Upper lobe of left lung (tissue), 4 donors: ENCODE measurements around the gene ANXA2.
A peak's percentile ranks its signal among the peaks of the same experiment; 100 is the strongest.

Experiments
- POLR2A ChIP-seq, 4 donors: fragments of 450-650 bp; IDR thresholded peaks; one replicate each; pipeline ENCODE4 v1.5.1; 2016 to 2017; ENCODE audit warnings: antibody characterized with exemption in 4 of 4, mild to moderate bottlenecking in 2 of 4
- POLR2AphosphoS5 ChIP-seq, 2 donors: sonication (generic); formaldehyde crosslinking; IDR thresholded peaks; one replicate each; pipeline ENCODE4 v1.5.1; 2017; ENCODE audit warnings: antibody characterized with exemption in 2 of 2

DNA sequence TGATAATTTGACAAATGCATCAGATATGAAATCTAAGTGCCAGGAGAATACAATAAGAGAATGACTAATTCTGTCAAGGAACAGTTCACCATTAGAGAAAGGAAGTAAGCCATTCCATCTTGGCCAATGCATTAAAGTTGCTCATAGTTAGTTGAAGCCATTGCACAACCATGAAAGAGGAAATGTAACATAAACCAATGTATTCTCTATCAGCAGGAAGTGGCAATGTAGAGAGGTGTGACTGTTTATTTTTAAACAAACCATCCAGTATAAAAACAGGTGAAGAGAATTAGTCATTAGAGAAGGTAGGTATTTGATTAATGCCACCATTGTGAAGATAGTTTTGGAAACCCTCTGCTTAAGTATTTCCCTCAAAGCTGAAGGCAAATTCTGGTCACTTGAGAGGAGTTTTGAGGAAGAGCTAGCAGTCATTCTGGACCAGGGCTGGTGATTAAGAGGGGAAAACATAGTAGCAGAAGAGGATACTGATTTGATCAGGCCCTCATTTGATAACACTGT lies 10.7 kb upstream of the ANXA2 start:
- TF ChIP-seq POLR2AphosphoS5 (IDR thresholded peaks at IDR 0.05) (peak in 1 of 2 donors; percentile 84), POLR2A (IDR thresholded peaks at IDR 0.05) (no peak)
